GM10847 (cell line): ENCODE measurements around the gene TUT4.

Source experiments
- POLR2A ChIP-seq: IDR thresholded peaks from 2 replicates; pipeline ENCODE4 v1.6.1; 2011; ENCODE audit not compliant: insufficient read length; ENCODE audit errors: extremely low read depth

TUT4 gene

DNA sequence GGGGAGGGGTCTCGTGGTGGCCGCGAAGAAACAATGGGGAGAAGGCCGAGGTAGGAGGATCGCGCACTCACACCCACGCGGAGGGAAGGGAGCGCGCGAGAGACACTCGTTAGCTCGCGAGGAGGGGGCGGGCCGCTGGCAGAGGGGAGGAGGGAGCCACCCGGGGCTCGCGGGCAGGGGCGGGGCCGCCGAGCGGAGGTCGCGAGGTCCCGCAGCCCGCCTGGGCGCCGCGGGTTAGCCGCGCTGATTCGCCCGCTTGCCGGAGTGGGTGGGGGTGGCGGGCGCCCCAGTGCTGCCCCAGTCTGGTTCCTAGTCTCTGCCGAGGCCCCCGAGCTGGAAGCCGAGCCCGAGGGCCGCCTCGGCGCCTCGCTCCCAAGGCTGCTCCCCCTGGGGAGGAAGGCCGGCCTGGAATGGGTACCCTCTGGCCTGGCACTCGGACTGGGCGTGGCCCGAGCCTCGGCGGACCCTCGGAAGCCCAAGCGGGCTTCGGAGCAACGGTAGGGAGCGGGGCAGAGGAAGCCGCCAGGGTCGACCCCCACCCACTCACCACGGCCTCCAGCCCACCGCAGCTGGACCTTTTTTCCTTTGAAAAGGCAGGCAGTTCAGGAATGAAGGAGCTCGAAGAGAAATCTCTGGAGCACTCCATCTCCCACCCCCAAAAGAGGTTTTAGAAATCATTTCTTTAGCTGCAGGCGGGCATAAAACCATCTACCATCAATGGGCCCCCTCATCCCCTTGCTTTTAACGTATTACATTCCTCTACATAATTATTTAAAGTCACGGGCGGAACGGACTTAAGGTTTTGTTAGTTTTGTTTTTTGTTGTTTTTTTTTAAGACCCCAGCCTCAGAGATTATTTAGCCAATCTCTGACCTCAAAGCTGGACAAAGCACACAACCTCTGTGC lies 722 bp upstream of the TUT4 start:
- TF ChIP-seq POLR2A: peak; percentile 49

DNA sequence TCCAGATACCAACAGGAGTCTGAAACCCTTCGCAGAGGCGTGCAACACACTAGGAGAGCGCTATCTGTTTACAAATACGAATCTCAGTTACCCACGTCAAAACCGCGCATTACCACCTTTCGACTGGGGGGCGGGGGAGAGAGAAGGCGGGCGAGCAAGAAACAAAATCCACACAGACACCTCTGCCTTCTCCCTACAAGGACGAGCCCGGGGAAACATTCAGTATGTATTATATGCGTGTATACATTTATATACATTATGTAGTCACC lies 722 bp downstream of the TUT4 start:
- no peak for TF ChIP-seq POLR2A

DNA sequence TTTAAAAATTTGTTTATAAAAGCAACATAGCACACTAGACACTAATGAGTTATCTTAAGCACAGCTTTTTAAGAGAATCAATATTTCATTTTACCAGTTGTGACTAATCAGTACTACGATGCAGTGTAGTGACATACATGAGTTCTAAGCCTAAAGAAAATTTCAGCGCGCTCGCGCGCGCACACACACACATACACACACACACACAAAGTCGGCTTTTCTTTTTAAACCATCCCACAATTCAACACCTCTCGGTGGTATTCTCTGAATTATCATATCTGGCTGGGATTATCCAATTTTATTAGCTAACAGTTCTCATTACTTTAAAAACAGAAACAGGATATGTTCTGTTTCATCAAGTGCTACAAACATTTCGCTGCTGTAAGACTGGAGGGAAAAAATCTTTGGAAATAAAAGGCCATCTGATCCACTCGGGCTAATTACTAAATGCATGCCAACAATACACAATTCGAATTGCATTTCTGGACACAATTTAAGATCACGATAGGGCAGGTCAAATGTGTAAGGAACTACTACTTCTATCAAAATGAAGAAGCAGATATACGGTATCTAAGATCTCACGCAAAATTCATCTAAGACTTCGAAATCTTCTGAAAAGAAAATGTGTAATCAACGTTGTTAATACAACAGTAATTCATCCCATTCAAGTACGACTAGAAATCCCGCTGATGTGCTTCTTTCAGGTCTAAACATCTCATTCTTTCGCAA lies 1.2 kb downstream of the TUT4 start:
- no peak for TF ChIP-seq POLR2A

DNA sequence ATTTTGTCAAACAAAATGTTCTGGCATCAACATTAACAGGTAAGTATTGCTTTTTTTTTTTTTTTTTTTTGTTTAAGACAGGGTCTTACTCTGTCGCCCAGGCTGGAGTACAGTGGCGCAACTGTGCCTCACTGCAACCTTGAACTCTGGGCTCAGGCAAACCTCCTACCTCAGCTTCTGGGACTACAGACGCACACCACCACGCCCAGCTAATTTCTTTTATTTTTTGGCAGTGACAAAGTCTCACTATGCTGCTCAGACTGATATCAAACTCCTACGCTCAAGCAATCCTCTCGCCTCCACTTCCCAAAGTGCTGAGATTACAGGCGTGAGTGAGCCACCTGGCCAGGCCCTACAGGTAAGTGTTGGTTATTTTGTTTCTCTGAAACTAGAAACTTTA lies 2.4 kb downstream of the TUT4 start:
- TF ChIP-seq POLR2A: no peak

DNA sequence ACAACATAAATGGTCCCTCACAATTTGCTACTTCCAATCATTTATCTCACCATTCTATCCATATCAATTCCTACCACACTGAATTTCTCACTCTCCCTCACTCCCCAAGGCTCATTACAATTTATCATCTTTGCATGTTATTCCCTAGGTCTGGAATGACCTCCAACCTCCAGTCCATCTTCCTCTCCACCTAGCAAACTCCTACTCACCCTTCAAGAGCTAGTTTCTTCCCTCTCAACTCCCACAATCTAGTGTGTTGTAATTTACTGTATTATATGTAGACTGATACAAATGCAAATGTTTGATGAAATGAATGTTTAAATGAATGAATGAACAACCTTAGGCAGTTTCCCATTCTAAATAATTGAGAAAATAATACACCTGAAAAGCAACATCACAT lies 3.6 kb downstream of the TUT4 start:
- TF ChIP-seq POLR2A: no peak

DNA sequence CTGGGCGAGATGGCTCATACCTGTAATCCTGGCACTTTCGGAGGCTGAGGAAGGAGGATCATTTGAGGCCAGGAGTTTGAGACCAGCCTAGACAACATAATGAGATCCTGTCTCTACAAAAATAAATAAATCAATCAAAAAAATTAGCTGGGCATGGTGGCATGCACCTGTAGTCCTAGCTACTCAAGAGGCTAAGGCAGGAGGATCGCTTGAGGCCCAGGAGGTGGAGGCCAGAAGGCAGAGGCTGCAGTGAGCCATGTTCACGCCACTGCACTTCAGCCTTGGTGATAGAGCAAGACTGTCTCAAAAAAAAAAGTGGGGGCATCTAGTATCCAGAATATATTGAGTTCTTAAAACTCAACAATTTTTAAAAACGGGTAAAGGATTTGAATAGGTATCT lies 6.0 kb downstream of the TUT4 start:
- no peak for TF ChIP-seq POLR2A

DNA sequence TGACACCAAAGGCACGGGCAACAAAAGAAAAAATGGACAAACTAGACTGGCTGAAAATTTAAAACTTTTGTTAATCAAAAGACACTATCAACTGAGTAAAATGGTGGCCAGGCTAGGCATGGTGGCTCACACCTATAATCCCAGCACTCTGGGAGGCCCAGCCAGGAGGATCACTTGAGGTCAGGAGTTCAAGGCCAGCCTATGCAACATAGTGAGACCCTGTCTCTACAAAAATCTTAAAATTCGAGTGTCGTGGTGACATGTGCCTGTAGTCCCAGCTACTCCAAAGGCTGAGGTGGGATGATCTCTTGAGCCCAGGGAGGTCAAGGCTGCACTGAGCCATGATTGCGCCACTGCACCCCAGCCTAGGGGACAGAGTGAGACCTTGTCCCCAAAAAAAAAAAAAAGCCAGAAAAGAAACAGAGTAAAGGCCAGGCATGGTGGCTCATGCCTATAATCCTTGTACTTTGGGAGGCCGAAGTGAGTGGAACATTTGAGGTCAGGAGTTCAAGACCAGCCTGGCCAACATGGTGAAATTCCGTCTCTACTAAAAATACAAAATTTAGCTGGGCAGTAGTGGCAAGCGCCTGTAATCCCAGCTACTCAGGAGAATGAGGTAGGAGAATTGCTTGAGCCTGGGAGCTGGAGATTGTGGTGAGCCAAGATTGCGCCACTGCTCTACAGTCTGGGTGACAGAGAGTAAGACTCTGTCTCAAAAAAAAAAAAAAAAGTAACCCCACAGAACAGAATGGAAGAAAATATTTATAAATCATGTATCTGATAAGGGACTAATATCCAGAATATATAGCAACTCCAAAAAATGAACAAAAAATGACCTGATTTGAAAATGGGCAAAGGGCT lies 8.0 kb downstream of the TUT4 start:
- TF ChIP-seq POLR2A: no peak

DNA sequence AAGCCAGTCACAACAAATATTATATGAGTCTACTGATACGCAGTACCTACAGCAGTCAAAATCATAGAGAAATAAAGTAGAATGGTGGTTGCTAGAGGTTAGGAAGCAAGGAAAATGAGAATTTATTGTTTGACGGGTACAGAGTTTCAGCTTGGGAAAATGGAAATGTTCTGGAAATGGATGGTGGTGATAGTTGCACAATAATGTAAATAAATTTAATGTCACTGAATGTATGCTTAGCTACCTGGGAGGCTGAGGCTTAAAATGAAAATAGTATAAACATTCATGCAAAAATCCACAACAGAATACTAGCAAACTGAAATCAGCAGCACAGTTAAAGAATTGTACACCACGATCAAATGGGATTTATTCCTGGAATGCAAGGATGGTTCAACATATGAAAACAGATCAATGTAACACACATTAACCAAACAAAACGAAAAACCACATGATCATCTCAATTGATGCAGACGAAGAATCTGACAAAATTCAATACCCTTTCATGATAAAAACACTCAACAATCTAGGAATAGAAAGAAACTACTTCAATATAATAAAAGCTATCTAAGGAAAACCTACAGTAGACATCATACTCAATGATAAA lies 10.7 kb downstream of the TUT4 start:
- TF ChIP-seq POLR2A: no peak

DNA sequence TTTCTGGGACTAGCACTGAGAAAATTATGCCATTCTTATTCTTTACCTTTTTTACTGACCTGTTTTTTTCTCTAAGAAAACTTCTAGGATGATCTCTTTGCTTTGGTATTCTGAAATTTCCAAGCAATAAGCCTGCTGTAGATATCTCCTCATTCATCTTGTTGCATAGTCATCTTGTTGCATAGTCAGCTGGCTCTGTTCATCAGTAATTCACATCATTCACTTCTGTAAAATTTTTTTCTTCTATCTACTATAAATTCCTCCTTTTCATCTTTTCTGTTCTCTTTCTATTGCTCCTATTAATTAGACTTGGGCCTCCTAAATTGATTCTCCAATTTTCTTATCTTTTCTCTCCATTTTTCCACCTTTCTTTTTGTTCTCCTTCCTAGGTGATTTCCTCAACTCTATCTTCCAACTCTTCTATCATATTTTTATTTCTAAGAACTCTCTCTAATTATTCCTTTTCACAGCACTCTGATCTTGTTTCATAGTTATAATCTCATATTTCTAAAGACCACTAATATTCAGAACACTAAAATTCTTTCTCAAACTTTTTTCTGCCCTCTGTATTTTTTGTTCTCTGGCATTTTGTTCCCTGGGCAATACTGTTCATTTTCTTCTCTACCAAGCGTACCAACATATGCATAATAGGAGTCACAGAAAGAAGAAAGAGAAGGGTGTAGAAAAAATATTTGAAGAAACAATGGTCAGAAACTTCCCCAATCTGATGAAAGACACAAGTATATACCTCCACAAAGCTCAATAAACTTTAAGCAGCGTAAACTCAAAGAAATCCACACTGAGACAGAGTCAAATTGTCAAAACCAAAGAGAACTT lies 17.7 kb downstream of the TUT4 start:
- no peak for TF ChIP-seq POLR2A

DNA sequence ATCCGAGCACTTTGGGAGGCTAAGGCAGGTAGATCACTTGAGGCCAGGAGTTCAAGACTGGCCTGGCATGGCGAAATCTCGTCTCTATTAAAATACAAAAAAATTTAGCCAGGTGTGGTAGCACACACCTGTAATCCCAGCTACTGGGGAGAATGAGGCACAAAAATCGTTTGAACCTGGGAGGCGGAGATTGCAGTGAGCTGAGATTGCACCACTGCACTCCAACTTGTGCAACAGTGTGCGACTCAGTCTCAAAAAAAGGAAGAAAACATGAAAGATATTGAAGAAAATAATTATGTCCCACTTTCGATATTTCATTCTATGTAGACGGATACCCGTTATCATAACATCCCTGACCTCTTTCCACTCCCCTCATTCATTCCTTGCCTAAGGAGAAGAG lies 19.2 kb downstream of the TUT4 start:
- TF ChIP-seq POLR2A: no peak

DNA sequence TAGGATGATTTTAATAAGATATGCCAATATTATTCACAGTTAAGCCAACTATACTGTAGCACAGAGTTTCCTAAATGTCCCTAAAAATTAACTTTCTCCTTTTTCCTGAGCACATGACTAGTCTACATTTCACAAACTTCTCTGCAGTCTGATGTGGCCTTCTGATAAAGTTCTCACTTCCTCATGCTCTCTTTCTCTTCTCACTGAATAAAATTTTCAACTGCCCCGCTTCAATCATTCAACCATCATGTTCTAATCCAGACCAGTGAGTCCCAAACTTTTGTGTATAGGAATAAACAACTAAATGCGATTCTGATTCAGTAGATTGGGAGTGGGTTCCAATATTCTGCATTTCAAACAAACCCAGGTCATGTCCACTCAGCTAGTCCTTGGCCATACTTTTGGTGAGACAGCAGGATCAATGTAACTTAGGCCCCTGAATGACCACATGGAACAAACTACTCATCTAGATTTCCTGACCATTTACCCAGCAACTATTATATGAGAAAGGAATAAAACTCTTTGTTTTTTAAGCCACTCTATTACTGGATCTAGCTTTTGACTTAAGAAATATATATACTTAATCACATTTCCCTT lies 20.1 kb downstream of the TUT4 start:
- no peak for TF ChIP-seq POLR2A

DNA sequence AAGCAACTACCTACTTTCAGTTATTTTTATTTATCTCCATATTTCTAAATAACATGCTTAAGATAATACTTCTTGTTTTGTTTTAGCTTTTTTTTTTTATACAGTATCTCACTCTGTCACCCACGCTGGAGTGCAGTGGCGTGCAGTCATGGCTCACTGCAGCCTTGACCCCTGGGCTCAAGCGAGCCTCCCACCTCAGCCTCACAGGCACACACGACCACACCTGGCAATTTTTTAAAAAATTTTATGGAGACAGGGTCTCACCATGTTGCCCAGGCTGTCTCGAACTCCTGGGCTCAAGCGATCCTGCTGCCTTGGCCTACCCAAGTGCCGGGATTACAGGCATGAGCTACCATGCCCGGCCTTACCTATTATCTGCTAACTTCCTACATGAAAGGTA lies 20.6 kb downstream of the TUT4 start:
- no peak for TF ChIP-seq POLR2A

DNA sequence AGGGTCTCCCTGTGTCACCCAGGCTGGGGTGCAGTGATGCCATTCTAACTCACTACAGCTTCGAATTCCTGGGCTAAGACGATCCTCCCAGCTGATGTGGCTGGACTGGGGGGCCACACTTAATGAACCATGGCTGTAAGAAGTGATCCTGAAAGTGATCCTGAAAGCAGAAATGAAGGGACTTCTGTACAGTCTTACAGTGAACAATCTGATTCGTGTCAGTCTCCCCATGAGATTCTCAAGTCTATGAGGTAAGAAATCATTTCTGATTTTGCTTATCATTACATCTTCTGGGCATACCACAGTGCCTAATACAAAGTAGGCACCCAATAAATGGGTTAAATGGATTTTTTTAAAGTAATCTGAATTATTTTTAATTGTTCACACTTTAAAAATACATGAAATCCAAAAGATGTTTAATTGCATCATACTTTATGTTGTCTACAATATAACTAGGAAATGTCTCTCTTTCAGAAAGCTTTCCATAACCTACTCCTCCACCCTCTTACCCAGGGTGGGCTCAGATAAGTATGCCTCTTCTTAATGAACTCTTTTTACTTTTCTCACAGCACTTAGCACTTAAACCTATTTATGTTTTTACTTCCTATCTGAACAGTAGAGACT lies 21.5 kb downstream of the TUT4 start:
- TF ChIP-seq POLR2A: no peak
